ENCODE measurements around the gene FARSB.

- no peak for TF ChIP-seq POLR2A (IDR thresholded peaks at IDR 0.05)
- no peak for TF ChIP-seq CTCF (IDR thresholded peaks at IDR 0.05)
These were observed 44.2 kb downstream of the FARSB start for GRCh38 chr2:222611684-222612083.

Data from uterus (tissue), 2 donors.